MM.1S (cell line): ENCODE measurements around the gene SDE2.

ENCODE experiments used
- EZH2 ChIP-seq: fragments of 300-600 bp; sonication (generic); optimal IDR thresholded peaks from 2 replicates; pipeline ENCODE3; 2017; ENCODE audit warnings: low read depth, mild to moderate bottlenecking, antibody characterized with exemption, low read length, mixed read lengths
- TF ChIP-seq, protein P1 (sequence below): fragments of 300-600 bp; sonication (generic); IDR thresholded peaks from 2 replicates; pipeline ENCODE4 v1.5.1; 2016; ENCODE audit warnings: antibody characterized with exemption, low read length, mixed read lengths

GRCh38 chr1:225999912-226000337 is 782 bp upstream of the SDE2 start:
- TF ChIP-seq, protein P1, sequence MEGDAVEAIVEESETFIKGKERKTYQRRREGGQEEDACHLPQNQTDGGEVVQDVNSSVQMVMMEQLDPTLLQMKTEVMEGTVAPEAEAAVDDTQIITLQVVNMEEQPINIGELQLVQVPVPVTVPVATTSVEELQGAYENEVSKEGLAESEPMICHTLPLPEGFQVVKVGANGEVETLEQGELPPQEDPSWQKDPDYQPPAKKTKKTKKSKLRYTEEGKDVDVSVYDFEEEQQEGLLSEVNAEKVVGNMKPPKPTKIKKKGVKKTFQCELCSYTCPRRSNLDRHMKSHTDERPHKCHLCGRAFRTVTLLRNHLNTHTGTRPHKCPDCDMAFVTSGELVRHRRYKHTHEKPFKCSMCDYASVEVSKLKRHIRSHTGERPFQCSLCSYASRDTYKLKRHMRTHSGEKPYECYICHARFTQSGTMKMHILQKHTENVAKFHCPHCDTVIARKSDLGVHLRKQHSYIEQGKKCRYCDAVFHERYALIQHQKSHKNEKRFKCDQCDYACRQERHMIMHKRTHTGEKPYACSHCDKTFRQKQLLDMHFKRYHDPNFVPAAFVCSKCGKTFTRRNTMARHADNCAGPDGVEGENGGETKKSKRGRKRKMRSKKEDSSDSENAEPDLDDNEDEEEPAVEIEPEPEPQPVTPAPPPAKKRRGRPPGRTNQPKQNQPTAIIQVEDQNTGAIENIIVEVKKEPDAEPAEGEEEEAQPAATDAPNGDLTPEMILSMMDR: no peak
- TF ChIP-seq EZH2: no peak
